ENCODE data around the gene SLC46A2. TPM values are rescaled to one million over a fixed set of nuclear protein-coding genes. Genes with fewer than 3 reads are reported as not detected.

The SLC46A2 gene
- total and polyA plus RNA-seq, 9 of the 15 experiments (the other 6 are each of a cell fraction or from before 2014, with no cell fraction given): not detected

DNA sequence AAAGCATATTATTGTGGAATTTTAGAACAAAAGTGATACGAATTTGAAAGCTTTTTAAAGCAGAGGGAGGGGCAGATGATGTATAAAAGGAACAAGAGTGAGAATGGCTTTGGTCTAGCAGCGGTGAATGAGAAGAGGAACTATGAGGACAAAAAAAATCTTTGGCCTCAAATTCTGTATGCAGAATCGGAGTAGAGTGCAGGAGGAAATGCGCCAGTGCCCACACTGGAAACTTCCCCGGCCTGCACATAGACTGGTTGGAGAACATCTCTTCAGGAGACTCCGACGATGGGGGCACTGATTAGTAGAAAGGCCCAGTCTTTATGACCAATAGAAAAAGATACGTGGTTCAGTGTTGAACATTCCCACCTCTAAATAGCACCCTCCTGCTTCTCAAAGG is 51.3 kb downstream of the SLC46A2 start (continued):
- no peak for TF ChIP-seq ZFPM2 (CRISPR knock-in tag; IDR thresholded peaks at IDR 0.05)
- TF ChIP-seq ARNT (IDR thresholded peaks at IDR 0.05): no peak
- TF ChIP-seq KLF1 (tag; IDR thresholded peaks at IDR 0.05): no peak
- TF ChIP-seq POLR2B (IDR thresholded peaks at IDR 0.05; ENCODE audit: low read depth, partially characterized antibody): no peak

GRCh38 chr9:112838342-112838741 is 52.3 kb downstream of the SLC46A2 start:
- H3K9me3 ChIP-seq (replicated peaks; ENCODE audit: control insufficient read depth, insufficient read depth, low read depth, low read length): no peaks in the 10 kb centered on the region
- BruUV-seq (replicated peaks): no TSS peak
- WGBS (ENCODE audit: insufficient coverage, low coverage, missing lambda C conversion rate): 96% methylated on average over 2 of the region's 2 CpGs
- no peak for ATAC-seq
- ChIA-PET CTCF (ENCODE audit: low intra/inter-chr PET ratio) (no interaction called here), POLR2A (interaction anchor here (1.3 kb wide), 1 partner anchor 8 kb away, joined by 4 read pairs; no protein-coding TSS in a partner anchor)
- H3K27ac ChIP-seq (ENCODE audit: extremely low read depth, low read depth, low read length): no peak overlapping the region
- H3K4me3 ChIP-seq: no peak overlapping the region
- no peak overlapping the region for H3K4me2 ChIP-seq (ENCODE audit: insufficient read depth, low read length)
- DNase-seq (ENCODE audit: extremely low read depth in 1 of 4, low spot score in 3 of 4): no peak
- intact Hi-C loops (cut with micrococcal nuclease) (no loop called here), in situ Hi-C loops (cut with MboI) (no loop called here)
- H3K79me2 ChIP-seq (ENCODE audit: control insufficient read depth, insufficient read depth, low read length): no peaks in the 10 kb centered on the region
- H3K4me1 ChIP-seq (replicated peaks in 1 of 2; ENCODE audit: control insufficient read depth in 2 of 2, insufficient read depth in 2 of 2, low read length in 2 of 2): no peaks in the 10 kb centered on the region
- H3K9ac ChIP-seq (ENCODE audit: insufficient read depth in 1 of 2, low read depth in 2 of 2, low read length in 2 of 2): no peak overlapping the region
- no peak overlapping the region for H2AFZ ChIP-seq (ENCODE audit: low read depth, low read length)
- no peak for FAIRE-seq
- no peaks in the 10 kb centered on the region for H4K20me1 ChIP-seq (replicated peaks; ENCODE audit: control insufficient read depth, insufficient read depth, low read length)
- TF ChIP-seq, protein P1, sequence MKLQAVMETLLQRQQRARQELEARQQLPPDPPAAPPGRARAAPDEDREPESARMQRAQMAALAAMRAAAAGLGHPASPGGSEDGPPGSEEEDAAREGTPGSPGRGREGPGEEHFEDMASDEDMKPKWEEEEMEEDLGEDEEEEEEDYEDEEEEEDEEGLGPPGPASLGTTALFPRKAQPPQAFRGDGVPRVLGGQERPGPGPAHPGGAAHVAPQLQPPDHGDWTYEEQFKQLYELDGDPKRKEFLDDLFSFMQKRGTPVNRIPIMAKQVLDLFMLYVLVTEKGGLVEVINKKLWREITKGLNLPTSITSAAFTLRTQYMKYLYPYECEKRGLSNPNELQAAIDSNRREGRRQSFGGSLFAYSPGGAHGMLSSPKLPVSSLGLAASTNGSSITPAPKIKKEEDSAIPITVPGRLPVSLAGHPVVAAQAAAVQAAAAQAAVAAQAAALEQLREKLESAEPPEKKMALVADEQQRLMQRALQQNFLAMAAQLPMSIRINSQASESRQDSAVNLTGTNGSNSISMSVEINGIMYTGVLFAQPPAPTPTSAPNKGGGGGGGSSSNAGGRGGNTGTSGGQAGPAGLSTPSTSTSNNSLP (IDR thresholded peaks at IDR 0.05; ENCODE audit: borderline replicate concordance, low read depth, low read length): no peak
- TF ChIP-seq ZNF79 (CRISPR knock-in tag; IDR thresholded peaks at IDR 0.05; ENCODE audit: low read depth): no peak
- TF ChIP-seq POLR3A (IDR thresholded peaks at IDR 0.05; ENCODE audit: borderline replicate concordance, extremely low read depth, insufficient read depth, insufficient read length): no peak
- no peak for TF ChIP-seq SAFB2 (IDR thresholded peaks at IDR 0.05; ENCODE audit: borderline replicate concordance, low read depth, low read length, severe bottlenecking)
- TF ChIP-seq, protein P2, sequence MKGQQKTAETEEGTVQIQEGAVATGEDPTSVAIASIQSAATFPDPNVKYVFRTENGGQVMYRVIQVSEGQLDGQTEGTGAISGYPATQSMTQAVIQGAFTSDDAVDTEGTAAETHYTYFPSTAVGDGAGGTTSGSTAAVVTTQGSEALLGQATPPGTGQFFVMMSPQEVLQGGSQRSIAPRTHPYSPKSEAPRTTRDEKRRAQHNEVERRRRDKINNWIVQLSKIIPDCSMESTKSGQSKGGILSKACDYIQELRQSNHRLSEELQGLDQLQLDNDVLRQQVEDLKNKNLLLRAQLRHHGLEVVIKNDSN (CRISPR knock-in tag; IDR thresholded peaks at IDR 0.05): no peak
- TF ChIP-seq SP2 (IDR thresholded peaks at IDR 0.05; ENCODE audit: extremely low read depth, low read depth, low read length, poor library complexity, severe bottlenecking): no peak
- TF ChIP-seq ZNF717 (CRISPR knock-in tag; IDR thresholded peaks at IDR 0.05): no peak
- no peak for TF ChIP-seq ASH1L (IDR thresholded peaks at IDR 0.05; ENCODE audit: borderline replicate concordance, low read depth, partially characterized antibody)
- no peaks in the 10 kb centered on the region for H3K27me3 ChIP-seq (ENCODE audit: control insufficient read depth in 2 of 2, insufficient read depth in 2 of 2, low read length in 2 of 2)
- no peaks in the 10 kb centered on the region for H3K36me3 ChIP-seq (ENCODE audit: control insufficient read depth, insufficient read depth, low read length)
- no peaks in the 10 kb centered on the region for H3K9me1 ChIP-seq (ENCODE audit: control insufficient read depth, insufficient read depth, low read length)
